Measurements from ENCODE around the gene MATCAP1. TPM values are rescaled to one million over a fixed set of nuclear protein-coding genes. Genes with fewer than 3 reads are reported as not detected.

The MATCAP1 gene
- total and polyA plus RNA-seq, 2 of the 13 experiments (the other 11 are each of a cell fraction or from before 2014, with no cell fraction given) = 11.2 to 24.5 TPM

DNA sequence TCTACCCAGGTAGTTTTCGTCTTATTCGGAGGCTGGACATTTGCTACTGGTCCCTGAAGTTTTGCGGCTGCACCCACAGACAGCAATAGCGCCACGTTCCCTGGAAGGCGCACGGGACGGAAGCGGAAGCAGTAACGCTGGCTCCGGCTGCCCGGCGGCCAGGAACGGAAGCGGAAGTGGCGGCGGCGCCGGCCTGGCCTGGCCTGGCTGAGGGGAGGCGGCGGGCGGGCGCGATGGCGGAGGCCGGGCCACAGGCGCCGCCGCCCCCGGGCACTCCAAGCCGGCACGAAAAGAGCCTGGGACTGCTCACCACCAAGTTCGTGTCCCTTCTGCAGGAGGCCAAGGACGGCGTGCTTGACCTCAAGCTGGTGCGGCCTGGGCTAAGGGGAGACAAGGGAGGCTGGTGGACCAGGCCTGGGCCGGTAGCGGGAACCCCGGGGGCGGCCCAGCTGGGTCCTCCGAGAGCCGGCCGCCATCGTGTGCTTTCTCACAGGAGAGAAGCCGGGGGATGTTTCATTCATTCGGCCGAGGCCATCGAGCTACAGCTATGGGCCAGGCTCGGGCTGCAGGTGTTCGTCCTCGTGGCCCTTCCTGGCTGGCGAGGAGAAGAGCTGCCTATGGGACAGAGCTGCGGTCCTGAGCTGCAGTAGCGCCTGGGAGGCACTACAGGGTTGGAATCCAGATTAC lies 8.4 kb upstream of the MATCAP1 start, which contains the start of gene E2F4 (continued):
- TF ChIP-seq, protein P1, sequence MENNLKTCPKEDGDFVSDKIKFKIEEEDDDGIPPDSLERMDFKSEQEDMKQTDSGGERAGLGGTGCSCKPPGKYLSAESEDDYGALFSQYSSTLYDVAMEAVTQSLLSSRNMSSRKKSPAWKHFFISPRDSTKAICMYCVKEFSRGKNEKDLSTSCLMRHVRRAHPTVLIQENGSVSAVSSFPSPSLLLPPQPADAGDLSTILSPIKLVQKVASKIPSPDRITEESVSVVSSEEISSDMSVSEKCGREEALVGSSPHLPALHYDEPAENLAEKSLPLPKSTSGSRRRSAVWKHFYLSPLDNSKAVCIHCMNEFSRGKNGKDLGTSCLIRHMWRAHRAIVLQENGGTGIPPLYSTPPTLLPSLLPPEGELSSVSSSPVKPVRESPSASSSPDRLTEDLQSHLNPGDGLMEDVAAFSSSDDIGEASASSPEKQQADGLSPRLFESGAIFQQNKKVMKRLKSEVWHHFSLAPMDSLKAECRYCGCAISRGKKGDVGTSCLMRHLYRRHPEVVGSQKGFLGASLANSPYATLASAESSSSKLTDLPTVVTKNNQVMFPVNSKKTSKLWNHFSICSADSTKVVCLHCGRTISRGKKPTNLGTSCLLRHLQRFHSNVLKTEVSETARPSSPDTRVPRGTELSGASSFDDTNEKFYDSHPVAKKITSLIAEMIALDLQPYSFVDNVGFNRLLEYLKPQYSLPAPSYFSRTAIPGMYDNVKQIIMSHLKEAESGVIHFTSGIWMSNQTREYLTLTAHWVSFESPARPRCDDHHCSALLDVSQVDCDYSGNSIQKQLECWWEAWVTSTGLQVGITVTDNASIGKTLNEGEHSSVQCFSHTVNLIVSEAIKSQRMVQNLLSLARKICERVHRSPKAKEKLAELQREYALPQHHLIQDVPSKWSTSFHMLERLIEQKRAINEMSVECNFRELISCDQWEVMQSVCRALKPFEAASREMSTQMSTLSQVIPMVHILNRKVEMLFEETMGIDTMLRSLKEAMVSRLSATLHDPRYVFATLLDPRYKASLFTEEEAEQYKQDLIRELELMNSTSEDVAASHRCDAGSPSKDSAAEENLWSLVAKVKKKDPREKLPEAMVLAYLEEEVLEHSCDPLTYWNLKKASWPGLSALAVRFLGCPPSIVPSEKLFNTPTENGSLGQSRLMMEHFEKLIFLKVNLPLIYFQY (CRISPR knock-in tag; IDR thresholded peaks at IDR 0.05; ENCODE audit: borderline replicate concordance) = peak; percentile 31; the same call in 1 of the 2 replicates
- TF ChIP-seq ZNF570 (CRISPR knock-in tag; IDR thresholded peaks at IDR 0.05; ENCODE audit: borderline replicate concordance) (no peak; the same call in 1 of the 2 replicates), ZNF34 (CRISPR knock-in tag; IDR thresholded peaks at IDR 0.05; ENCODE audit: borderline replicate concordance) (no peak; the same call in 1 of the 2 replicates), KDM1A (CRISPR knock-in tag; IDR thresholded peaks at IDR 0.05) (no peak), POLR2G (IDR thresholded peaks at IDR 0.05; ENCODE audit: low read depth, low read length) (peak; percentile 86), TCF7L2 (IDR thresholded peaks at IDR 0.05; ENCODE audit: low read depth, low read length) (no peak), PHF20 (CRISPR knock-in tag; IDR thresholded peaks at IDR 0.05) (peak; percentile 95), ZNF558 (CRISPR knock-in tag; IDR thresholded peaks at IDR 0.05; ENCODE audit: borderline replicate concordance) (no peak), EHMT2 (IDR thresholded peaks at IDR 0.05; ENCODE audit: borderline replicate concordance, low read depth, low read length) (no peak), ESRRA (CRISPR knock-in tag; IDR thresholded peaks at IDR 0.05; ENCODE audit: low read depth) (no peak; the same call in 1 of the 2 replicates)
- TF ChIP-seq, protein P2, sequence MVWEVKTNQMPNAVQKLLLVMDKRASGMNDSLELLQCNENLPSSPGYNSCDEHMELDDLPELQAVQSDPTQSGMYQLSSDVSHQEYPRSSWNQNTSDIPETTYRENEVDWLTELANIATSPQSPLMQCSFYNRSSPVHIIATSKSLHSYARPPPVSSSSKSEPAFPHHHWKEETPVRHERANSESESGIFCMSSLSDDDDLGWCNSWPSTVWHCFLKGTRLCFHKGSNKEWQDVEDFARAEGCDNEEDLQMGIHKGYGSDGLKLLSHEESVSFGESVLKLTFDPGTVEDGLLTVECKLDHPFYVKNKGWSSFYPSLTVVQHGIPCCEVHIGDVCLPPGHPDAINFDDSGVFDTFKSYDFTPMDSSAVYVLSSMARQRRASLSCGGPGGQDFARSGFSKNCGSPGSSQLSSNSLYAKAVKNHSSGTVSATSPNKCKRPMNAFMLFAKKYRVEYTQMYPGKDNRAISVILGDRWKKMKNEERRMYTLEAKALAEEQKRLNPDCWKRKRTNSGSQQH (CRISPR knock-in tag; IDR thresholded peaks at IDR 0.05; ENCODE audit: low read depth) = peak; percentile 68; the same call in 1 of the 2 replicates
- TF ChIP-seq, protein P3, sequence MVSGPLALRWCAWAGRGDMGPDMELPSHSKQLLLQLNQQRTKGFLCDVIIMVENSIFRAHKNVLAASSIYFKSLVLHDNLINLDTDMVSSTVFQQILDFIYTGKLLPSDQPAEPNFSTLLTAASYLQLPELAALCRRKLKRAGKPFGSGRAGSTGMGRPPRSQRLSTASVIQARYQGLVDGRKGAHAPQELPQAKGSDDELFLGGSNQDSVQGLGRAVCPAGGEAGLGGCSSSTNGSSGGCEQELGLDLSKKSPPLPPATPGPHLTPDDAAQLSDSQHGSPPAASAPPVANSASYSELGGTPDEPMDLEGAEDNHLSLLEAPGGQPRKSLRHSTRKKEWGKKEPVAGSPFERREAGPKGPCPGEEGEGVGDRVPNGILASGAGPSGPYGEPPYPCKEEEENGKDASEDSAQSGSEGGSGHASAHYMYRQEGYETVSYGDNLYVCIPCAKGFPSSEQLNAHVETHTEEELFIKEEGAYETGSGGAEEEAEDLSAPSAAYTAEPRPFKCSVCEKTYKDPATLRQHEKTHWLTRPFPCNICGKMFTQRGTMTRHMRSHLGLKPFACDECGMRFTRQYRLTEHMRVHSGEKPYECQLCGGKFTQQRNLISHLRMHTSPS (CRISPR knock-in tag; IDR thresholded peaks at IDR 0.05; ENCODE audit: low read depth) = peak; percentile 21; the same call in 1 of the 2 replicates
- TF ChIP-seq, protein P4, sequence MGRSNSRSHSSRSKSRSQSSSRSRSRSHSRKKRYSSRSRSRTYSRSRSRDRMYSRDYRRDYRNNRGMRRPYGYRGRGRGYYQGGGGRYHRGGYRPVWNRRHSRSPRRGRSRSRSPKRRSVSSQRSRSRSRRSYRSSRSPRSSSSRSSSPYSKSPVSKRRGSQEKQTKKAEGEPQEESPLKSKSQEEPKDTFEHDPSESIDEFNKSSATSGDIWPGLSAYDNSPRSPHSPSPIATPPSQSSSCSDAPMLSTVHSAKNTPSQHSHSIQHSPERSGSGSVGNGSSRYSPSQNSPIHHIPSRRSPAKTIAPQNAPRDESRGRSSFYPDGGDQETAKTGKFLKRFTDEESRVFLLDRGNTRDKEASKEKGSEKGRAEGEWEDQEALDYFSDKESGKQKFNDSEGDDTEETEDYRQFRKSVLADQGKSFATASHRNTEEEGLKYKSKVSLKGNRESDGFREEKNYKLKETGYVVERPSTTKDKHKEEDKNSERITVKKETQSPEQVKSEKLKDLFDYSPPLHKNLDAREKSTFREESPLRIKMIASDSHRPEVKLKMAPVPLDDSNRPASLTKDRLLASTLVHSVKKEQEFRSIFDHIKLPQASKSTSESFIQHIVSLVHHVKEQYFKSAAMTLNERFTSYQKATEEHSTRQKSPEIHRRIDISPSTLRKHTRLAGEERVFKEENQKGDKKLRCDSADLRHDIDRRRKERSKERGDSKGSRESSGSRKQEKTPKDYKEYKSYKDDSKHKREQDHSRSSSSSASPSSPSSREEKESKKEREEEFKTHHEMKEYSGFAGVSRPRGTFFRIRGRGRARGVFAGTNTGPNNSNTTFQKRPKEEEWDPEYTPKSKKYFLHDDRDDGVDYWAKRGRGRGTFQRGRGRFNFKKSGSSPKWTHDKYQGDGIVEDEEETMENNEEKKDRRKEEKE (IDR thresholded peaks at IDR 0.05) = no peak
- TF ChIP-seq, protein P5, sequence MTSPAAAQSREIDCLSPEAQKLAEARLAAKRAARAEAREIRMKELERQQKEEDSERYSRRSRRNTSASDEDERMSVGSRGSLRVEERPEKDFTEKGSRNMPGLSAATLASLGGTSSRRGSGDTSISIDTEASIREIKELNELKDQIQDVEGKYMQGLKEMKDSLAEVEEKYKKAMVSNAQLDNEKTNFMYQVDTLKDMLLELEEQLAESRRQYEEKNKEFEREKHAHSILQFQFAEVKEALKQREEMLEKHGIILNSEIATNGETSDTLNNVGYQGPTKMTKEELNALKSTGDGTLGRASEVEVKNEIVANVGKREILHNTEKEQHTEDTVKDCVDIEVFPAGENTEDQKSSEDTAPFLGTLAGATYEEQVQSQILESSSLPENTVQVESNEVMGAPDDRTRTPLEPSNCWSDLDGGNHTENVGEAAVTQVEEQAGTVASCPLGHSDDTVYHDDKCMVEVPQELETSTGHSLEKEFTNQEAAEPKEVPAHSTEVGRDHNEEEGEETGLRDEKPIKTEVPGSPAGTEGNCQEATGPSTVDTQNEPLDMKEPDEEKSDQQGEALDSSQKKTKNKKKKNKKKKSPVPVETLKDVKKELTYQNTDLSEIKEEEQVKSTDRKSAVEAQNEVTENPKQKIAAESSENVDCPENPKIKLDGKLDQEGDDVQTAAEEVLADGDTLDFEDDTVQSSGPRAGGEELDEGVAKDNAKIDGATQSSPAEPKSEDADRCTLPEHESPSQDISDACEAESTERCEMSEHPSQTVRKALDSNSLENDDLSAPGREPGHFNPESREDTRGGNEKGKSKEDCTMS (CRISPR knock-in tag; conservative IDR thresholded peaks at IDR 0.05) = 0 out of 2 replicates have a peak, but pooled peaks have one; percentile 8

Measured in HepG2 (cell line).